NOMO-1 treated with dmso at 0.1 percent for 144 hours (cell line): ENCODE results near the gene ERRFI1.

Experiments used
- DNase-seq: peaks from one replicate; lab custom pipeline; 2025; ENCODE audit not compliant: unreplicated experiment; lab: John Stamatoyannopoulos, UW

The ERRFI1 gene

GRCh38 chr1:8019229-8019620 lies 6.9 kb downstream of the ERRFI1 start:
- DNase-seq, result no peak

- no peak for DNase-seq
These were observed 7.4 kb downstream of the ERRFI1 start for GRCh38 chr1:8018492-8019228.

GRCh38 chr1:8017495-8018197 lies 8.5 kb downstream of the ERRFI1 start:
- DNase-seq, result peak; percentile 10

GRCh38 chr1:8016895-8017241 lies 9.2 kb downstream of the ERRFI1 start:
- no peak for DNase-seq

- no peak for DNase-seq
These were observed 9.8 kb downstream of the ERRFI1 start for GRCh38 chr1:8016210-8016894.

GRCh38 chr1:8015809-8016165 lies 10.3 kb downstream of the ERRFI1 start:
- DNase-seq, result no peak

GRCh38 chr1:8015036-8015808 lies 10.9 kb downstream of the ERRFI1 start:
- peak; percentile 6 for DNase-seq

GRCh38 chr1:8014381-8014988 lies 11.6 kb downstream of the ERRFI1 start:
- DNase-seq, result no peak

GRCh38 chr1:8013800-8014199 lies 12.3 kb downstream of the ERRFI1 start:
- no peak for DNase-seq

GRCh38 chr1:8013399-8013798 lies 12.7 kb downstream of the ERRFI1 start:
- DNase-seq, result no peak

- no peak for DNase-seq
These were observed 13.2 kb downstream of the ERRFI1 start for GRCh38 chr1:8012955-8013354.

- no peak for DNase-seq
These were observed 13.9 kb downstream of the ERRFI1 start for GRCh38 chr1:8011923-8012858.

GRCh38 chr1:8011016-8011415 lies 15.1 kb downstream of the ERRFI1 start:
- no peak for DNase-seq

GRCh38 chr1:8010080-8010664 lies 15.9 kb downstream of the ERRFI1 start:
- no peak for DNase-seq

GRCh38 chr1:8009043-8010002 lies 16.8 kb downstream of the ERRFI1 start:
- no peak for DNase-seq

- DNase-seq, result no peak
These were observed 19.8 kb downstream of the ERRFI1 start for GRCh38 chr1:8006037-8006963.

- peak; percentile 53 for DNase-seq
These were observed 21.1 kb downstream of the ERRFI1 start for GRCh38 chr1:8004803-8005573.
